GM21367 (cell line): ENCODE measurements around the gene SHISA7.
A peak's percentile ranks its signal among the peaks of the same experiment; 100 is the strongest.

Experiments
- ATAC-seq: cut with Tn5 transposase; IDR thresholded peaks from one replicate; pipeline ENCODE4 v1.9.1; 2021; ENCODE audit not compliant: unreplicated experiment

The SHISA7 gene

DNA sequence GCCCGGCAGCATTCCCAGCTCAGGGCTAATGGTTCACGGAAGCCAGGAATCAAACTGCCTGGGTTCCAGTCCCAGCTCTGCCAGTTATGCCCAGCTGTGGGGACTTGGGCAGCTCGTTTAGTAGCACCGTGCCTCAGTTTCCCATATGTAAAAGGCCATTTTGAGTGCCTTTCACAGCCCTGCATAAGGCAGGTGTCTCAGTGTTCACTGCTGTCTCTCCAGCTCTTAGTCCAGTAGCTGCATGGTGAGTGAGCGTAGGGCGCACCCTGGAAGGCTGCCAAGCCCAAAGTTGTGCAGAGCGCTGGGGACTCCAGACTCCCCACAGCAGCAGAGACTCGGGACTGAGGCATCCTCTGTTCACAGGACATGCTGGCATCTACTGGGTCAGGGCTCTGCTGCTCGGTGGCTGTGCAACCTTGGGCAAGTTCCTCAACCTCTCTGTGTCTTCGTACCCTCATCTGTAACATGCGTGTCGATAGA is 51.9 kb downstream of the SHISA7 start:
- no peak for ATAC-seq

DNA sequence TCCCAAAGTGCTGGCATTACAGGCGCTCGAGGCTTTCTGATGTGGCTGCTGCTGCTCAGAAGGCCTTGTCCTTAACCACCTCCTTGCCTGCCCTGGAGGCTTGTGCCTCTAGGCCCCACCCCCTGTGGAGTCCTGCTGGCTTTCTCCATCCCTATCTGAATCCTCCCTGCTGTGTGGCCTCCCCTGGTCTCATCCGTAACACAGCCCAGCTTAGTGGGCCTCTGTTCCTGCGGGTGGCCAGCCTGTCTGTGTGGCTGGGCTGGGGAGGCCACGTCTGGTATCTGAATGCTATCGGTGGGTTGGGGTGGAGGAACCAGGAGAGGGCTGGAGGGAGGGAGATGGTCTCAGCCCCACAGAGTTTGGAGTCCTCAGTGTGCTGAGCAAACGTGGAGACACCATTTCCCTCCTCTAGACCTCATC is 52.6 kb downstream of the SHISA7 start:
- ATAC-seq: no peak

GRCh38 chr19:55389386-55390317 is 53.4 kb downstream of the SHISA7 start:
- no peak for ATAC-seq

GRCh38 chr19:55387736-55388497 is 55.2 kb downstream of the SHISA7 start:
- ATAC-seq: no peak

- no peak for ATAC-seq
Measured at GRCh38 chr19:55386493-55386971, 56.6 kb downstream of the SHISA7 start.

DNA sequence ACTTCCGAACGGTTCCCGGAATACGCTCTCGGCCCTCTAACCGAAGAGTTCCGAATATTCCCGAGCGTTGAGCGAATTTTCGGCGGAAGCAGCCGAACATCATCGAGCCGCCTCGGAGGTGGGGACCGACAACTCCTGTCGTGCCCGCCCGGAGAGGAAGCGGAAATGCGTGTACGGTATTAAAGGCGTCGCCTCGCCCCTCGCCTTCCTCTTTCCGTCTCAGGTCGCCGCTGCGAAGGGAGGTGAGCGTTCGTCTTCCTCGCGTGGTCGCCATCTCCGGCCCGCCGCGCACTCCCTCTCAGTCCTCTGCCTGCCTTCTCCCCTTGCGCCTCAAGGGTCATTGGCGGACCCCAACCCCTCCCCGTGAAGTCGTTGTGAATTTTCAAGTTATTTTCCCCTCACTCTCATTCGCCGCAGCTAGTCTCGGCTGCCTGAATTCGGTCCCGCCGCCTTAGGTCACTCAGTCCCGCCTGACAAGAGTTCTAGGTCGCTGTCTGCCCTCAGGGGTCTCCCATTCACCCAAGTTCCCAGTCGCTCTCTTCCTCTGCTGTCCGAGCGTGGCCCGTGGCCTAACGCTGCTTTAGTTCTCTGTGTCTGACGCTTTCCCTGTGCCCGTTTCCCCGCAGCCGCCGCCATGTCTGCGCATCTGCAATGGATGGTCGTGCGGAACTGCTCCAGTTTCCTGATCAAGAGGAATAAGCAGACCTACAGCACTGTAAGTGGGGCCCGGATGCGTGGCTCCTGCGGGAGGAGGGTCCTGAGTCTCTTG is 57.2 kb downstream of the SHISA7 start, which contains the start of gene RPL28:
Gene RPL28, plus strand, starts transcription at position 209 of the 769 bp plus-strand sequence. Its CDS starts 426 bp downstream, at position 635.
- ATAC-seq: peak; percentile 45

DNA sequence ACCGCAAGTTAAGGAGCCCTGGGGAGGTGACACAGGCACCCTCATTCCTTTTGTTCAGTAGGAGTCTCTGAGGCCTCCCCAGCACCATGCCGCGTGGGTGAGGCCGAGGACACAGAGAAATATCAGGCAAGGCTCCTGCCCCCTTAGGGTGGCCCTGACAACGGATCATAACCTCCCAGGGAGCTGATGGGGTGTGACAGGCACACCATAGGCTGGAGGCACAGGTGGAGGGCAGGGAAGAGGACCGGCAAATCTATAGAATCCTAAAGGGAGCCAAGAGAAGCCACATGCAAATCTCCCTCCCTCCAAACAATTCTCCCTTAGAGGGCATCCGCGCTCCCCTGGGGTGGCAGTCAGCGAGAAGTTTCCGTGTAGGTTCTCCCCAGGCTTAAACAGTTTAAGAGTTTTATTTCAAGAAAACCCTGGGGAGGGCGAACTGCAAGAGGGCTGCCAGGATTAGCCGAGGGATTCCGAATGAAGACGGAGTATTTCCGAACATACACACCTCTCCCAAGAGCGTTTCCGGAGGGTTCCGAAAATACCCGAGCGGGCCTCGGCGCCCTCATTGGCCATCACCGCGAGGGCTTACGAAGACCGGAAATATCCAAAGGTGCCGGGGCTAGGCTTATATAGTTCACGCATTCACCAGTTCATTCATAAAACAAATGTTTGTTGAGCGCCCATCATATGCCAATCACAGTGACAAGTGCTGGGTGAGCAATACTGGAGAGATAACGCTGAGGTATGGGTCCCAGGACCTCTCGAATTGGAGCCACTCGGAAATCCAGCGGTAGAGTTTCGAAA is 58.0 kb downstream of the SHISA7 start:
- ATAC-seq: peak; percentile 37

GRCh38 chr19:55384131-55384919 is 58.8 kb downstream of the SHISA7 start, which contains the start of gene TMEM238:
Gene TMEM238 (minus strand): TSS chr19:55384292. CDS start chr19:55384259, 33 bp downstream.
- ATAC-seq: no peak

GRCh38 chr19:55383279-55384130 is 59.6 kb downstream of the SHISA7 start:
- no peak for ATAC-seq

- ATAC-seq: no peak
Measured at GRCh38 chr19:55382522-55383054, 60.5 kb downstream of the SHISA7 start.

DNA sequence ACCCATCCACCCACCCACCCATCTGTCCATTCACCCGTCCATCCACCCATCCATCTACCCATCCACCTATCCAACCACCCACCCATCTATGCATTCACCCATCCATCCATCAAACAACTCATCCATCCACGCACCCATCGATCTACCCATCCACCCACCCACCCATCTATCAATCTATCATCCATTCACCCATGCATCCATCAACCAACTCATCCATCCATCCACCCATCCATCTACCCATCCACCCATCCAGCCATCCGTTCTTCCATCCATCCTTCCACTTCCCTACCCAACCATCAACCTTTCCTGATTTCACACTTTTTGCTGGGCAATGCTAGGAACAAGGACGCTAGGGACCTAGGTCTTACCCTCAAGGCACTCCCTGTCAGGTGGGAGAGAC is 61.1 kb downstream of the SHISA7 start:
- no peak for ATAC-seq

GRCh38 chr19:55379174-55379573 is 63.9 kb downstream of the SHISA7 start:
- no peak for ATAC-seq
